Gastroesophageal sphincter (tissue), 4 donors: ENCODE data around the gene KDM2A. TPM values are rescaled to one million over a fixed set of nuclear protein-coding genes. Genes with fewer than 3 reads are reported as not detected.
A peak's percentile ranks its signal among the peaks of the same experiment; 100 is the strongest.

Experiments used
- ATAC-seq: fragments of 150-250 bp; one replicate; pipeline ENCODE4 v1.9.1; 2016; ENCODE audit warnings: mild to moderate bottlenecking, moderate library complexity
- H3K27ac ChIP-seq, 4 donors: fragments of 200-600 bp; sonication (generic) in 3 of 4; 1 replicate in 3 of 4; 2 replicates in 1 of 4; pipeline ENCODE4 v1.5.1; 2016 to 2019
- H3K27me3 ChIP-seq: fragments of 200-600 bp; sonication (generic); one replicate; pipeline ENCODE4 v1.5.1; 2019
- H3K36me3 ChIP-seq, 2 donors: fragments of 200-600 bp; sonication (generic); one replicate each; pipeline ENCODE4 v1.5.1; 2019; ENCODE audit warnings: control low read depth in 1 of 2
- H3K4me1 ChIP-seq, 3 donors: fragments of 200-600 bp; sonication (generic); 1 replicate in 2 of 3; 2 replicates in 1 of 3; pipeline ENCODE4 v1.5.1; 2016 to 2019; ENCODE audit warnings: control low read depth in 2 of 3
- H3K4me3 ChIP-seq, 2 donors: fragments of 200-600 bp; sonication (generic); one replicate each; pipeline ENCODE4 v1.5.1; 2019; ENCODE audit warnings: mild to moderate bottlenecking in 1 of 2, moderate library complexity in 1 of 2
- H3K9me3 ChIP-seq, 3 donors: fragments of 200-600 bp; sonication (generic); one replicate each; pipeline ENCODE4 v1.5.1; 2017 to 2019; ENCODE audit warnings: control low read depth in 2 of 3
- CTCF ChIP-seq, 4 experiments: fragments of 200-600 bp in 2 of 4; fragments of 450-650 bp in 2 of 4; sonication (generic) in 1 of 4; IDR thresholded peaks; one replicate each; pipeline ENCODE4 v1.5.1; 2017 to 2019; ENCODE audit warnings: antibody characterized with exemption in 4 of 4, mild to moderate bottlenecking in 2 of 4, moderate library complexity in 2 of 4
- EP300 ChIP-seq: sonication (generic); formaldehyde crosslinking; IDR thresholded peaks from one replicate; pipeline ENCODE4 v1.6.1; 2017; ENCODE audit warnings: antibody characterized with exemption, mild to moderate bottlenecking
- POLR2A ChIP-seq, 2 donors: fragments of 450-650 bp; IDR thresholded peaks; one replicate each; pipeline ENCODE4 v1.6.1; 2017; ENCODE audit warnings: antibody characterized with exemption in 2 of 2, mild to moderate bottlenecking in 2 of 2, moderate library complexity in 1 of 2
- POLR2AphosphoS5 ChIP-seq: sonication (generic); formaldehyde crosslinking; IDR thresholded peaks from one replicate; pipeline ENCODE4 v1.6.1; 2017; ENCODE audit warnings: antibody characterized with exemption
- WGBS, 2 donors: methylation state at CpG; one replicate each; pipeline ENCODE4 v1.1.5; 2018; ENCODE audit warnings: low coverage in 1 of 2; 5-methylcytosine and 5-hydroxymethylcytosine counted together
- total RNA-seq, 4 donors: library from RNA; depleted of rRNA; stranded (reverse); fragments of >200 nt; gene quantifications; one replicate each; pipeline ENCODE4 v1.1.0, GENCODE V29; 2016

Gene KDM2A
- total RNA-seq, 4 donors from 2014 or later = 35.4 to 68.0 (median 48.3) TPM

- WGBS, 2 donors = 52% methylated on average over 2 of the region's 23 CpGs; no CpG with 5 or more reads in 1 of the 2 donors
- ATAC-seq = no peak
- H3K27ac ChIP-seq = peak overlapping the region in 3 of 4 donors; percentile 66 to 92 (median 88)
- H3K36me3 ChIP-seq = peaks cover 0 to 16% of the 10 kb centered on the region in 2 donors
- H3K9me3 ChIP-seq = no peaks in the 10 kb centered on the region
- H3K4me3 ChIP-seq = no peak overlapping the region
- H3K27me3 ChIP-seq = no peaks in the 10 kb centered on the region
- no peak for TF ChIP-seq EP300
- TF ChIP-seq POLR2A (IDR thresholded peaks at IDR 0.05) = no peak
- no peak for TF ChIP-seq POLR2AphosphoS5
- TF ChIP-seq CTCF (IDR thresholded peaks at IDR 0.05) = no peak
- H3K4me1 ChIP-seq = peaks cover 7 to 100% (median 98%) of the 10 kb centered on the region in 3 donors
Observed at GRCh38 chr11:67272327-67273259, 153.5 kb downstream of the KDM2A start.

GRCh38 chr11:67273260-67273990 is 154.4 kb downstream of the KDM2A start:
- Histone ChIP-seq H3K27me3 (no peaks in the 10 kb centered on the region), H3K4me3 (no peak overlapping the region), H3K9me3 (no peaks in the 10 kb centered on the region), H3K36me3 (peaks cover 0 to 16% of the 10 kb centered on the region in 2 donors), H3K4me1 (peaks cover 7 to 100% (median 98%) of the 10 kb centered on the region in 3 donors), H3K27ac (peak overlapping the region in 3 of 4 donors; percentile 66 to 92 (median 88))
- WGBS, 2 donors = 37 to 43% methylated on average over 4 to 5 of the region's 14 CpGs
- ATAC-seq = no peak
- no peak for TF ChIP-seq CTCF (IDR thresholded peaks at IDR 0.05)
- no peak for TF ChIP-seq POLR2A (IDR thresholded peaks at IDR 0.05)
- no peak for TF ChIP-seq EP300
- no peak for TF ChIP-seq POLR2AphosphoS5

GRCh38 chr11:67274768-67275605 is 155.9 kb downstream of the KDM2A start:
- Histone ChIP-seq H3K27me3 (no peaks in the 10 kb centered on the region), H3K27ac (peak overlapping the region in 3 of 4 donors; percentile 83 to 92 (median 88)), H3K4me3 (peak overlapping the region in 1 of 2 donors; percentile 6), H3K9me3 (no peaks in the 10 kb centered on the region), H3K4me1 (peaks cover 1 to 100% (median 85%) of the 10 kb centered on the region in 3 donors), H3K36me3 (peaks cover 0 to 25% of the 10 kb centered on the region in 2 donors)
- ATAC-seq = no peak
- TF ChIP-seq EP300 = no peak
- no peak for TF ChIP-seq CTCF (IDR thresholded peaks at IDR 0.05)
- TF ChIP-seq POLR2AphosphoS5 = no peak
- no peak for TF ChIP-seq POLR2A (IDR thresholded peaks at IDR 0.05)
- 60 to 80% methylated on average over 1 to 9 of the region's 35 CpGs for WGBS, 2 donors

- 83% methylated on average over 6 of the region's 17 CpGs; no CpG with 5 or more reads in 1 of the 2 donors for WGBS, 2 donors
- no peaks in the 10 kb centered on the region for H3K27me3 ChIP-seq
- peak overlapping the region in 3 of 4 donors; percentile 83 to 92 (median 88) for H3K27ac ChIP-seq
- H3K36me3 ChIP-seq = peaks cover 0 to 33% of the 10 kb centered on the region in 2 donors
- peaks cover 0 to 97% (median 77%) of the 10 kb centered on the region in 3 donors for H3K4me1 ChIP-seq
- H3K4me3 ChIP-seq = no peak overlapping the region
- no peak for ATAC-seq
- TF ChIP-seq EP300 = no peak
- TF ChIP-seq POLR2A (IDR thresholded peaks at IDR 0.05) = no peak
- no peak for TF ChIP-seq CTCF (IDR thresholded peaks at IDR 0.05)
- TF ChIP-seq POLR2AphosphoS5 = no peak
- H3K9me3 ChIP-seq = no peaks in the 10 kb centered on the region
Observed at GRCh38 chr11:67275606-67276409, 156.7 kb downstream of the KDM2A start.
